ENCODE measurements around the gene NFATC2IP. TPM values are rescaled to one million over a fixed set of nuclear protein-coding genes. Genes with fewer than 3 reads are reported as not detected.

NFATC2IP gene
- total RNA-seq, 2 experiments from 2014 or later, result 47.4 to 51.0 TPM

DNA sequence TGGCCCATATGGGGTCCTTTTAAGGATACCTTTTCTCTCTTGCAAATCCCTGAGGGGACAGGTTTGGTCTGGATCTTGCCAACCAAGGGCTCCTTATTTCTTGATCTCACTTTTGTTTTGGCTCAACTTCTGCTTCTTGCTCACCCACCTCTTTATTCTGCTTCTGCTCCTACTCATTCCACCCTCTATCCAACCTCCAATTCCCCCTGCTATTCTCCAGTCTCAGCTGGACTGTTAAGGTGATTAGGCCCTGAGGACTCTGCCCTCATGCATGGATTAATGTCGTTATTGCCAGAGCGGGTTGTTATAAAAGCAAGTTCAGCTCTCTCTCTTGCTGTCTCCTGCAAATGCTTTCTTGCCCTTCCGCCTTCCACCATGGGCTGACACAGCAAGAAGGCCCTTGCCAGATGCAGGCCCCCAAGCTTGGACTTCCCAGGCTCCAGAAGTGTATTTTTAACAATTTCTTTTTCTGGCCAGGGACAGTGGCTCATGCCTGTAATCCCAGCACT, 63.9 kb downstream of the NFATC2IP start:
- POLR2A ChIA-PET, result interaction anchor here (1.2 to 4.2 kb wide), 4 partner anchors 10 to 40 kb away, joined by 3 to 45 read pairs (median 23); partner anchors contain the start of gene LAT
- Mint-ChIP-seq H3K4me3 (peak overlapping the region; percentile 68), H3K36me3 (ENCODE audit: low read depth) (no peaks in the 10 kb centered on the region), H3K9me3 (no peaks in the 10 kb centered on the region), H3K4me1 (ENCODE audit: low read depth) (peaks cover 43% of the 10 kb centered on the region), H3K27ac (peak overlapping the region; percentile 97), H3K27me3 (no peaks in the 10 kb centered on the region)
- no peak overlapping the region for H3K4me3 ChIP-seq (ENCODE audit: low read length)
- TF ChIP-seq CTCF (IDR thresholded peaks at IDR 0.05), result no peak
- H3K9me3 ChIP-seq (ENCODE audit: control insufficient read depth in 1 of 2, insufficient read depth in 1 of 2, low read length in 2 of 2), result no peaks in the 10 kb centered on the region
- CTCF ChIA-PET, result no interaction called here
- ATAC-seq (ENCODE audit: poor library complexity), result no peak
- H3K27ac ChIP-seq (ENCODE audit: low read depth in 1 of 2, low read length in 2 of 2), result peak overlapping the region in 1 of 2 donors; percentile 7
- intact Hi-C loops (cut with DNase I, micrococcal nuclease), result no loop called here
- no peaks in the 10 kb centered on the region for H3K36me3 ChIP-seq (ENCODE audit: insufficient read depth, low read length)
- peaks cover 45% of the 10 kb centered on the region for H3K4me1 ChIP-seq (ENCODE audit: insufficient read depth, low read length)
- no peaks in the 10 kb centered on the region for H3K27me3 ChIP-seq (ENCODE audit: control insufficient read depth in 1 of 2, insufficient read depth in 2 of 2, low read length in 2 of 2)
- DNase-seq, result no peak

Other genes starting within 250 kb of the NFATC2IP start
- gene EIF3C, start 239.5 kb upstream of the NFATC2IP start, total RNA-seq, result 100 to 1,000 TPM; 220 to 237 TPM
- gene NPIPB9, start 199.2 kb upstream of the NFATC2IP start, total RNA-seq, result 1 to 10 TPM; 1.9 to 2.6 TPM
- gene ATXN2L, start 127.9 kb upstream of the NFATC2IP start, total RNA-seq, result 100 to 1,000 TPM; 292 to 304 TPM
- gene TUFM, start 104.6 kb upstream of the NFATC2IP start, total RNA-seq, result 100 to 1,000 TPM; 102 to 103 TPM
- gene SH2B1, start 87.1 kb upstream of the NFATC2IP start, total RNA-seq, result 10 to 100 TPM; 50.6 to 58.9 TPM
- gene ATP2A1, start 72.4 kb upstream of the NFATC2IP start, total RNA-seq, result under 1 TPM; 0.56 to 0.77 TPM
- 10 to 100 TPM; 23.3 to 23.4 TPM for gene RABEP2, start 25.7 kb upstream of the NFATC2IP start, total RNA-seq
- under 1 TPM; 0.14 to 0.27 TPM for gene CD19, start 19.0 kb upstream of the NFATC2IP start, total RNA-seq
- gene SPNS1, start 23.8 kb downstream of the NFATC2IP start, total RNA-seq, result 10 to 100 TPM; 24.4 to 28.1 TPM
- gene LAT, start 34.1 kb downstream of the NFATC2IP start, total RNA-seq, result 100 to 1,000 TPM; 156 to 160 TPM

Measured in CD4-positive, alpha-beta T cell (primary cell).